CD14-positive monocyte (primary cell): Measurements from ENCODE around the gene TNFSF8. TPM values are rescaled to one million over a fixed set of nuclear protein-coding genes. Genes with fewer than 3 reads are reported as not detected.

ENCODE experiments used
- DNase-seq, 3 donors: peaks; one replicate each; pipeline ENCODE4 v3.0.0-alpha.2; 2011 to 2022
- H2AFZ ChIP-seq: 2 replicates; pipeline ENCODE4 v1.6.0; 2012; ENCODE audit warnings: mild to moderate bottlenecking, low read depth, low read length, inconsistent platforms; ENCODE audit not compliant: insufficient read depth, poor library complexity, severe bottlenecking
- H3K27ac ChIP-seq, 2 donors: 1 replicate in 1 of 2; 2 replicates in 1 of 2; pipeline ENCODE4 v1.5.1; 2012 to 2013; ENCODE audit warnings: low read length in 2 of 2, control low read depth in 1 of 2, inconsistent platforms in 1 of 2, low read depth in 1 of 2, mild to moderate bottlenecking in 1 of 2
- H3K27me3 ChIP-seq, 2 donors: one replicate each; pipeline versions ENCODE4 v1.6.0 to v1.6.1; 2011 to 2013; ENCODE audit warnings: low read length in 2 of 2; ENCODE audit not compliant: control insufficient read depth in 2 of 2, insufficient read depth in 2 of 2
- H3K36me3 ChIP-seq, 2 donors: replicated peaks in 1 of 2; 1 replicate in 1 of 2; 2 replicates in 1 of 2; pipeline versions ENCODE4 v1.5.1 to v1.6.1; 2012 to 2013; ENCODE audit warnings: low read length in 2 of 2, control low read depth in 1 of 2, inconsistent platforms in 1 of 2, mild to moderate bottlenecking in 1 of 2; ENCODE audit not compliant: insufficient read depth in 2 of 2, control insufficient read depth in 1 of 2
- H3K4me1 ChIP-seq, 2 donors: 1 replicate in 1 of 2; 2 replicates in 1 of 2; pipeline versions ENCODE4 v1.5.1 to v1.6.1; 2012 to 2013; ENCODE audit warnings: low read length in 2 of 2, control low read depth in 1 of 2, inconsistent platforms in 1 of 2, mild to moderate bottlenecking in 1 of 2, moderate library complexity in 1 of 2; ENCODE audit not compliant: insufficient read depth in 2 of 2, control insufficient read depth in 1 of 2
- H3K4me2 ChIP-seq: replicated peaks from 2 replicates; pipeline ENCODE3; 2012; ENCODE audit warnings: low read length, moderate library complexity, mild to moderate bottlenecking; ENCODE audit not compliant: poor library complexity, severe bottlenecking; ENCODE audit errors: extremely low read depth
- H3K4me3 ChIP-seq, 3 experiments: fragments of 200-600 bp in 1 of 3; sonication (generic) in 1 of 3; replicated peaks in 1 of 3; 1 replicate in 2 of 3; 2 replicates in 1 of 3; pipeline ENCODE4 v1.5.1; 2011 to 2013; ENCODE audit warnings: low read length in 3 of 3, mild to moderate bottlenecking in 3 of 3, control low read depth in 2 of 3, low read depth in 2 of 3, inconsistent platforms in 1 of 3, moderate library complexity in 1 of 3
- H3K79me2 ChIP-seq: 2 replicates; pipeline ENCODE4 v1.6.0; 2012; ENCODE audit warnings: mild to moderate bottlenecking, control low read depth, inconsistent platforms, low read length, moderate library complexity; ENCODE audit not compliant: insufficient read depth
- H3K9ac ChIP-seq: 2 replicates; pipeline ENCODE4 v1.6.0; 2017; ENCODE audit warnings: low read length, mild to moderate bottlenecking; ENCODE audit not compliant: insufficient read depth, poor library complexity, severe bottlenecking
- H3K9me3 ChIP-seq, 2 donors: replicated peaks in 1 of 2; 1 replicate in 1 of 2; 2 replicates in 1 of 2; pipeline versions ENCODE4 v1.5.1 to v1.6.1; 2012 to 2013; ENCODE audit warnings: low read length in 2 of 2, control low read depth in 1 of 2; ENCODE audit not compliant: control insufficient read depth in 1 of 2, insufficient read depth in 1 of 2
- H4K20me1 ChIP-seq: 2 replicates; pipeline ENCODE4 v1.6.0; 2012; ENCODE audit warnings: mild to moderate bottlenecking, low read length, control low read depth, moderate library complexity; ENCODE audit not compliant: insufficient read depth
- H3K27ac Mint-ChIP-seq, 7 donors: one replicate each; pipeline ENCODE4 v1.8.0; 2020; ENCODE audit warnings: mild to moderate bottlenecking in 7 of 7, mixed read lengths in 7 of 7, moderate library complexity in 6 of 7, inconsistent platforms in 2 of 7
- H3K27me3 Mint-ChIP-seq, 3 donors: one replicate each; pipeline ENCODE4 v1.8.0; 2021 to 2022; ENCODE audit warnings: low read depth in 3 of 3, mild to moderate bottlenecking in 3 of 3, mixed read lengths in 3 of 3, moderate library complexity in 3 of 3, inconsistent platforms in 1 of 3
- H3K36me3 Mint-ChIP-seq, 2 donors: one replicate each; pipeline ENCODE4 v1.8.0; 2020; ENCODE audit warnings: mixed read lengths in 2 of 2, inconsistent platforms in 1 of 2, mild to moderate bottlenecking in 1 of 2
- H3K4me1 Mint-ChIP-seq: one replicate; pipeline ENCODE4 v1.8.0; 2020; ENCODE audit warnings: mild to moderate bottlenecking, mixed read lengths
- H3K4me3 Mint-ChIP-seq, 2 donors: one replicate each; pipeline ENCODE4 v1.8.0; 2020; ENCODE audit warnings: mild to moderate bottlenecking in 2 of 2, mixed read lengths in 2 of 2, moderate library complexity in 1 of 2
- H3K9me3 Mint-ChIP-seq, 7 donors: one replicate each; pipeline ENCODE4 v1.8.0; 2020 to 2022; ENCODE audit warnings: mixed read lengths in 7 of 7, mild to moderate bottlenecking in 6 of 7, moderate library complexity in 6 of 7, inconsistent platforms in 2 of 7
- CTCF ChIP-seq: fragments of 200-600 bp; IDR thresholded peaks from one replicate; pipeline ENCODE4 v1.8.0; 2022; ENCODE audit warnings: antibody characterized with exemption, mild to moderate bottlenecking
- WGBS: methylation state at CpG from one replicate; pipeline ENCODE4 v1.1.5; 2013; ENCODE audit warnings: missing lambda C conversion rate; ENCODE audit not compliant: insufficient coverage; 5-methylcytosine and 5-hydroxymethylcytosine counted together
- intact Hi-C, 2 donors: fragments of 100-400 bp; cut with micrococcal nuclease; formaldehyde crosslinking; loops; one replicate each; pipeline versions ENCODE4 v1.15.0 to v1.15.1; 2023
- polyA plus RNA-seq, 3 donors: library from polyadenylated mRNA; depleted of rRNA in 1 of 3; unstranded in 2 of 3; stranded (reverse) in 1 of 3; fragments of 300-500 nt in 2 of 3; fragments of >200 nt in 1 of 3; fragmentation: Illumina TruSeq in 2 of 3; gene quantifications; 1 replicate in 2 of 3; 2 replicates in 1 of 3; pipeline ENCODE4 v1.2.3, GENCODE V29; 2012 to 2021

The TNFSF8 gene
- polyA plus RNA-seq, 3 donors: 27.8 to 42.9 (median 34.0) TPM

- H3K4me2 ChIP-seq: no peak overlapping the region
- Mint-ChIP-seq H3K4me3 (no peak overlapping the region), H3K27me3 (no peaks in the 10 kb centered on the region), H3K4me1 (no peaks in the 10 kb centered on the region), H3K27ac (no peak overlapping the region), H3K36me3 (no peaks in the 10 kb centered on the region), H3K9me3 (peaks cover 25 to 34% (median 29%) of the 10 kb centered on the region in 7 donors)
- H3K79me2 ChIP-seq: no peaks in the 10 kb centered on the region
- no peaks in the 10 kb centered on the region for H3K36me3 ChIP-seq
- H3K4me3 ChIP-seq: no peak overlapping the region
- TF ChIP-seq CTCF: no peak
- peaks cover 31 to 33% of the 10 kb centered on the region in 2 donors for H3K9me3 ChIP-seq
- H3K27ac ChIP-seq: no peak overlapping the region
- no peak overlapping the region for H3K9ac ChIP-seq
- peaks cover 19 to 30% of the 10 kb centered on the region in 2 donors for H3K4me1 ChIP-seq
- H2AFZ ChIP-seq: no peak overlapping the region
- 100% methylated on average over 2 of the region's 4 CpGs for WGBS
- intact Hi-C loops: loop anchor here in 1 of 2 donors (10.0 kb wide), 1 partner anchor 54 kb away; no protein-coding TSS in a partner anchor
- H4K20me1 ChIP-seq: no peaks in the 10 kb centered on the region
- peak in 1 of 3 donors; percentile 17 for DNase-seq
- no peaks in the 10 kb centered on the region for H3K27me3 ChIP-seq
Measured at GRCh38 chr9:114878879-114879564, 51.4 kb downstream of the TNFSF8 start.

GRCh38 chr9:114869845-114870244, 60.5 kb downstream of the TNFSF8 start:
- WGBS: 57% methylated on average over 1 of the region's 3 CpGs
- Mint-ChIP-seq H3K27me3 (peaks cover 0 to 5% (median 1%) of the 10 kb centered on the region in 3 donors), H3K4me1 (peaks cover 10% of the 10 kb centered on the region), H3K27ac (no peak overlapping the region), H3K9me3 (peaks cover 2 to 12% (median 6%) of the 10 kb centered on the region in 7 donors), H3K4me3 (no peak overlapping the region), H3K36me3 (no peaks in the 10 kb centered on the region)
- Histone ChIP-seq H3K27ac (no peak overlapping the region), H3K79me2 (no peaks in the 10 kb centered on the region), H3K4me2 (no peak overlapping the region), H3K36me3 (no peaks in the 10 kb centered on the region), H3K9me3 (peaks cover 6 to 7% of the 10 kb centered on the region in 2 donors), H4K20me1 (no peaks in the 10 kb centered on the region), H3K27me3 (no peaks in the 10 kb centered on the region), H3K4me3 (no peak overlapping the region), H3K4me1 (peaks cover 3 to 10% of the 10 kb centered on the region in 2 donors), H2AFZ (peak overlapping the region; percentile 43), H3K9ac (no peak overlapping the region)
- no peak for TF ChIP-seq CTCF
- no peak for DNase-seq
- intact Hi-C loops: loop anchor here in 1 of 2 donors (10.0 kb wide), 1 partner anchor 45 kb away; no protein-coding TSS in a partner anchor
